ENCODE results near the gene CAPN12. TPM values are rescaled to one million over a fixed set of nuclear protein-coding genes. Genes with fewer than 3 reads are reported as not detected.

Gene CAPN12
- total RNA-seq, 3 donors from 2014 or later (not counting 1 experiment from before 2014, with no cell fraction given), result 7.4 to 51.0 (median 26.7) TPM

DNA sequence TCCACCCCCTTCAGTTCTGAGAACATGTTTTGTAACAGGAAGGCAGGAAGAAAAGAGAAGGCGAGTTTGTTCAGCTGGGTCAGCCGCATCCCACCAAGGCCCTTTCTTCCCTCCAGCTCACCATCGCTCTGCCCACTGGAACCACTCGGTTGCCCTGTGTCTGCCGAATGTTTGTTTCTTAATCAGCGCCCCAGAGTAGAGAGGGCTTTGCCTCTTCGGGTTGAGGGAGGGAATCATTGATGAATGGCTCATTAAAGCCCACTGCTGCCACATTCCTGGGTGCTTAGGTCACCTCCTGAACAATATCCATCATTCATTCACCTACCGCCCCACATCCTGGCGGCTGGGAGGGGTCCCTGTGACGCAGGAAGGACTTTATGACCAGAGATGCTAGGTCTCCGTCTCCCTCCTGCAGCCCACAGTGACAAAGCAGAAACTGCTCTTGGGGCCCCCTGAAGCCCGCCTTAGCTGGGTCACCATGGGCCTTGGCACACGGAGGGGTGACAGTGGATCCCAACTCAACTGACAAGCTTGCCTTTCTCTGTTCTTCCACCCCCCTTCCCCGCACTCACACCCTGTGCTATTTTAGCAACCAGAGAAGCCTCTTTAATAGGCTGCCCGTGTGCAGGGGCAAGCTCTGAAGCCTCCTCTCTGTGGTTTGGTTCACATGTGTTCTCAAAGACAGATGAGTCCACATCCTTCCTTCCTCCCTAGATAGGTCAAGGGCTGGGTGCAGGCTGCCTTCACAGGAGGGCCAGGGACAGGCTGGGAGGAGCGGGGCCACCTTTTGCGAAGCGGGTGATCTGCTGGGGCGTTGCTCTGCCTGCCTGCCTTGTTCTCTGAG is 50.7 kb downstream of the CAPN12 start:
- no peaks in the 10 kb centered on the region for H3K27me3 Mint-ChIP-seq (ENCODE audit: low read depth in 2 of 2)

DNA sequence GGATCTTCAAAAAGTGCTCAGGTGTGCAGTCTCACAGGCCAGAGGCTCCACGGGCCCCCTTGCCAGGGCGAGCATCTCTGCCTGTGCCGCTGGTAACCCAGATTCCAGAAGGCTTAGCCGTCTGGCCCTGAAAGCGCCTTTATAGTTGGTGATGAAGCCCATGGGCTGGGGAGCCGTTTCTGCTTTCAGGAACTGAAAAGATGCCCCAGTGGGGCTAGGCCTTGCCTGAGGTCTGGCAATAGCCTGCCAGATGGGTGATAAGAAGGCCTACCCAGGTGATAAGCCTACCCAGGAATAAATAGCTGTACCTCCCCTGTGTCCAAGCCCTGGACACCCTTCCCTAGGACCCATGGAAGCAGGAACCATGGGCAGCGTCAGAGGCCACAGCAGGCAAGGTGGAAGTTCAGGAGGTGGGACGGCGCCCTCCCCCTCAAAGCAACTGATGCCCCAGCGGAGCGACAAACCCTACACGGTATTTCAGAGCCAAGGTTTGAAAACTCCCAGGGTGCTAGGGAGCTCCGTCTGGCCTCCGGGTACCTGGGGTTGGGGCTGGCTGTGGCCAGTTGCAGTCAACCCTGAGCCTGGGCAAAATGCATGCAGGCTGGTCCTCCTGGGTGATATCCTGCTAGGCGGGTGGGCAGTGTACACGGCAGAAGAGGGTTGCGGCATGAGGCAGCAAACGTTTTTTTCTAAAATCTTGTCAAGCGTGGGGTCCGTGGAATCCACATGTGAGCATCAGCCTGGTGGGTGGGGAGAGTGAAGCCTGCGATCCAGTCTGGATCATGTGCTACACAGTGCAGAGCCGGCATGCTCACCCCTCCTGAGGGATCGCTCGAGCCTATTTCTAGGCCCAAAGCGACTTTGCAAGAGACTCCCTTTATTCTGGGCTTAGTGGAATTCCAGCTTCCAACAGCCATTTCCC is 51.6 kb downstream of the CAPN12 start:
- peak overlapping the region; percentile 81 for H3K27ac ChIP-seq (ENCODE audit: low read length)
- WGBS (ENCODE audit: insufficient coverage), result 62% methylated on average over 25 of the region's 25 CpGs
- Mint-ChIP-seq H3K9me3 (no peaks in the 10 kb centered on the region), H3K36me3 (no peaks in the 10 kb centered on the region), H3K4me3 (peak overlapping the region; percentile 75), H3K27me3 (ENCODE audit: low read depth in 2 of 2) (no peaks in the 10 kb centered on the region), H3K4me1 (peaks cover 79 to 85% of the 10 kb centered on the region in 2 donors), H3K27ac (peak overlapping the region; percentile 89 to 93)
- H3K4me1 ChIP-seq (ENCODE audit: control insufficient read depth, insufficient read depth, low read length), result peaks cover 92% of the 10 kb centered on the region
- no peaks in the 10 kb centered on the region for H3K27me3 ChIP-seq (ENCODE audit: control insufficient read depth, insufficient read depth, low read length)
- H3K9me3 ChIP-seq (ENCODE audit: control insufficient read depth, insufficient read depth, low read length), result no peaks in the 10 kb centered on the region
- H3K36me3 ChIP-seq (ENCODE audit: control insufficient read depth, insufficient read depth, low read length), result peaks cover 20% of the 10 kb centered on the region
- TF ChIP-seq, protein P1, sequence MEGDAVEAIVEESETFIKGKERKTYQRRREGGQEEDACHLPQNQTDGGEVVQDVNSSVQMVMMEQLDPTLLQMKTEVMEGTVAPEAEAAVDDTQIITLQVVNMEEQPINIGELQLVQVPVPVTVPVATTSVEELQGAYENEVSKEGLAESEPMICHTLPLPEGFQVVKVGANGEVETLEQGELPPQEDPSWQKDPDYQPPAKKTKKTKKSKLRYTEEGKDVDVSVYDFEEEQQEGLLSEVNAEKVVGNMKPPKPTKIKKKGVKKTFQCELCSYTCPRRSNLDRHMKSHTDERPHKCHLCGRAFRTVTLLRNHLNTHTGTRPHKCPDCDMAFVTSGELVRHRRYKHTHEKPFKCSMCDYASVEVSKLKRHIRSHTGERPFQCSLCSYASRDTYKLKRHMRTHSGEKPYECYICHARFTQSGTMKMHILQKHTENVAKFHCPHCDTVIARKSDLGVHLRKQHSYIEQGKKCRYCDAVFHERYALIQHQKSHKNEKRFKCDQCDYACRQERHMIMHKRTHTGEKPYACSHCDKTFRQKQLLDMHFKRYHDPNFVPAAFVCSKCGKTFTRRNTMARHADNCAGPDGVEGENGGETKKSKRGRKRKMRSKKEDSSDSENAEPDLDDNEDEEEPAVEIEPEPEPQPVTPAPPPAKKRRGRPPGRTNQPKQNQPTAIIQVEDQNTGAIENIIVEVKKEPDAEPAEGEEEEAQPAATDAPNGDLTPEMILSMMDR (IDR thresholded peaks at IDR 0.05), result no peak
- no peak overlapping the region for H3K4me3 ChIP-seq (ENCODE audit: low read length)
- ATAC-seq, result no peak
- intact Hi-C loops (cut with micrococcal nuclease), result loop anchor here (1.0 to 5.0 kb wide), 3 partner anchors 9 to 35 kb away; no protein-coding TSS in a partner anchor
- no peak for DNase-seq

More for the DNA sequence above, 50.7 kb downstream of the CAPN12 start:
- peak overlapping the region; percentile 81 for H3K27ac ChIP-seq (ENCODE audit: low read length)
- peak overlapping the region; percentile 10 for H3K4me3 ChIP-seq (ENCODE audit: low read length)
- peak overlapping the region; percentile 75 for H3K4me3 Mint-ChIP-seq
- ATAC-seq, result peak; percentile 74 to 88 (median 85)
- H3K27ac Mint-ChIP-seq, result peak overlapping the region; percentile 89 to 93
- no peaks in the 10 kb centered on the region for H3K36me3 Mint-ChIP-seq
- peak; percentile 58 to 75 for DNase-seq
- peaks cover 86 to 91% of the 10 kb centered on the region in 2 donors for H3K4me1 Mint-ChIP-seq
- whole genome bisulfite sequencing (ENCODE audit: insufficient coverage), result 4% methylated on average over 14 of the region's 19 CpGs
- peaks cover 20% of the 10 kb centered on the region for H3K36me3 ChIP-seq (ENCODE audit: control insufficient read depth, insufficient read depth, low read length)
- peaks cover 94% of the 10 kb centered on the region for H3K4me1 ChIP-seq (ENCODE audit: control insufficient read depth, insufficient read depth, low read length)
- intact Hi-C loops (cut with micrococcal nuclease), result loop anchor here (1.0 to 5.0 kb wide), 3 partner anchors 10 to 36 kb away; no protein-coding TSS in a partner anchor
- no peaks in the 10 kb centered on the region for H3K27me3 ChIP-seq (ENCODE audit: control insufficient read depth, insufficient read depth, low read length)
- TF ChIP-seq, protein P1 (IDR thresholded peaks at IDR 0.05), result no peak
- no peaks in the 10 kb centered on the region for H3K9me3 Mint-ChIP-seq
- no peaks in the 10 kb centered on the region for H3K9me3 ChIP-seq (ENCODE audit: control insufficient read depth, insufficient read depth, low read length)

- H3K36me3 Mint-ChIP-seq, result no peaks in the 10 kb centered on the region
- WGBS (ENCODE audit: insufficient coverage), result 75% methylated on average over 15 of the region's 15 CpGs
- DNase-seq (no peak), ATAC-seq (no peak)
- TF ChIP-seq, protein P1 (IDR thresholded peaks at IDR 0.05), result no peak
- Histone ChIP-seq H3K27ac (ENCODE audit: low read length) (peak overlapping the region; percentile 81), H3K9me3 (ENCODE audit: control insufficient read depth, insufficient read depth, low read length) (no peaks in the 10 kb centered on the region), H3K4me1 (ENCODE audit: control insufficient read depth, insufficient read depth, low read length) (peaks cover 88% of the 10 kb centered on the region), H3K27me3 (ENCODE audit: control insufficient read depth, insufficient read depth, low read length) (no peaks in the 10 kb centered on the region), H3K36me3 (ENCODE audit: control insufficient read depth, insufficient read depth, low read length) (peaks cover 17% of the 10 kb centered on the region), H3K4me3 (ENCODE audit: low read length) (no peak overlapping the region)
- intact Hi-C loops (cut with micrococcal nuclease), result loop anchor here (2.0 to 5.0 kb wide), 2 partner anchors 15 to 35 kb away; no protein-coding TSS in a partner anchor
- peak overlapping the region; percentile 60 for H3K4me3 Mint-ChIP-seq
- peaks cover 79 to 87% of the 10 kb centered on the region in 2 donors for H3K4me1 Mint-ChIP-seq
- peak overlapping the region; percentile 89 to 93 for H3K27ac Mint-ChIP-seq
- no peaks in the 10 kb centered on the region for H3K9me3 Mint-ChIP-seq
- H3K27me3 Mint-ChIP-seq (ENCODE audit: low read depth in 2 of 2), result no peaks in the 10 kb centered on the region
Measured at GRCh38 chr19:38691938-38692457, 52.3 kb downstream of the CAPN12 start.

Measured in natural killer cell (primary cell).